ENCODE results near the gene CPLX1. TPM values are rescaled to one million over a fixed set of nuclear protein-coding genes. Genes with fewer than 3 reads are reported as not detected.
"Not testable (repeated sequence)": the region's sequence is repeated elsewhere in the genome, so short reads cannot be mapped to it uniquely, and the experiment has no call there.

Gene CPLX1
- total RNA-seq, 2 donors from 2014 or later = 2.5 to 5.1 TPM

GRCh38 chr4:786074-786741 lies 39.7 kb downstream of the CPLX1 start:
- intact Hi-C loops (cut with DNase I) = no loop called here
- DNase-seq (ENCODE audit: low spot score) = peak; percentile 79

- intact Hi-C loops (cut with DNase I) = no loop called here
- DNase-seq (ENCODE audit: low spot score) = peak; percentile 78
These were observed 40.4 kb downstream of the CPLX1 start for GRCh38 chr4:785332-786073.

- intact Hi-C loops (cut with DNase I) = no loop called here
- peak; percentile 72 for DNase-seq (ENCODE audit: low spot score)
These were observed 41.3 kb downstream of the CPLX1 start for GRCh38 chr4:784401-785331.

- peak; percentile 100 for DNase-seq (ENCODE audit: low spot score)
- intact Hi-C loops (cut with DNase I) = no loop called here
These were observed 44.3 kb downstream of the CPLX1 start for GRCh38 chr4:781493-782216.

- peak; percentile 81 for DNase-seq (ENCODE audit: low spot score)
- intact Hi-C loops (cut with DNase I) = no loop called here
These were observed 45.0 kb downstream of the CPLX1 start for GRCh38 chr4:780716-781492.

GRCh38 chr4:780255-780654 lies 45.7 kb downstream of the CPLX1 start:
- DNase-seq (ENCODE audit: low spot score) = peak; percentile 44
- intact Hi-C loops (cut with DNase I) = not testable (repeated sequence)

GRCh38 chr4:779555-779954 lies 46.4 kb downstream of the CPLX1 start:
- peak; percentile 71 for DNase-seq (ENCODE audit: low spot score)
- intact Hi-C loops (cut with DNase I) = no loop called here

GRCh38 chr4:777520-778262 lies 48.2 kb downstream of the CPLX1 start:
- DNase-seq (ENCODE audit: low spot score) = no peak
- intact Hi-C loops (cut with DNase I) = no loop called here

GRCh38 chr4:776743-777441 lies 49.0 kb downstream of the CPLX1 start:
- intact Hi-C loops (cut with DNase I) = no loop called here
- DNase-seq (ENCODE audit: low spot score) = no peak

- DNase-seq (ENCODE audit: low spot score); intact Hi-C loops (cut with DNase I): not testable (repeated sequence)
These were observed 50.4 kb downstream of the CPLX1 start for GRCh38 chr4:775485-775884.

GRCh38 chr4:774419-775092 lies 51.4 kb downstream of the CPLX1 start:
- DNase-seq (ENCODE audit: low spot score); intact Hi-C loops (cut with DNase I): not testable (repeated sequence)

- DNase-seq (ENCODE audit: low spot score) = no peak
- intact Hi-C loops (cut with DNase I) = no loop called here
These were observed 52.7 kb downstream of the CPLX1 start for GRCh38 chr4:773214-773613.

- no peak for DNase-seq (ENCODE audit: low spot score)
- intact Hi-C loops (cut with DNase I) = no loop called here
These were observed 53.2 kb downstream of the CPLX1 start for GRCh38 chr4:772776-773175.

GRCh38 chr4:772118-772517 lies 53.8 kb downstream of the CPLX1 start:
- DNase-seq (ENCODE audit: low spot score) = no peak
- intact Hi-C loops (cut with DNase I) = no loop called here

- DNase-seq (ENCODE audit: low spot score) = no peak
- intact Hi-C loops (cut with DNase I) = no loop called here
These were observed 54.5 kb downstream of the CPLX1 start for GRCh38 chr4:771464-771863.

GRCh38 chr4:770022-770421 lies 55.9 kb downstream of the CPLX1 start:
- intact Hi-C loops (cut with DNase I) = no loop called here

GRCh38 chr4:769511-769910 lies 56.4 kb downstream of the CPLX1 start:
- no peak for DNase-seq (ENCODE audit: low spot score)
- intact Hi-C loops (cut with DNase I) = no loop called here

More at GRCh38 chr4:770022-770421, 55.9 kb downstream of the CPLX1 start:
- DNase-seq (ENCODE audit: low spot score) = no peak

Data from posterior vena cava (tissue), 2 donors.